Smooth muscle cell (in vitro differentiated cells): ENCODE data around the gene TICRR. TPM values are rescaled to one million over a fixed set of nuclear protein-coding genes. Genes with fewer than 3 reads are reported as not detected.

Source experiments
- DNase-seq: peaks from one replicate; lab custom pipeline; 2025; ENCODE audit not compliant: unreplicated experiment; lab: John Stamatoyannopoulos, UW
- H2AFZ ChIP-seq: fragments of 200-600 bp; sonication (generic); 2 replicates; pipeline ENCODE4 v1.6.0; 2016; ENCODE audit warnings: antibody characterized with exemption, low read depth, mild to moderate bottlenecking
- H3F3A ChIP-seq: fragments of 200-600 bp; sonication (generic); 2 replicates; pipeline ENCODE4 v1.6.0; 2017; ENCODE audit warnings: antibody characterized with exemption, low read depth
- H3K27ac ChIP-seq: fragments of 200-600 bp; sonication (generic); 2 replicates; pipeline ENCODE4 v1.5.1; 2016; ENCODE audit warnings: low read depth, mild to moderate bottlenecking
- H3K27me3 ChIP-seq: fragments of 200-600 bp; sonication (generic); 2 replicates; pipeline ENCODE4 v1.6.1; 2016; ENCODE audit warnings: low read depth, mild to moderate bottlenecking
- H3K36me3 ChIP-seq: fragments of 200-600 bp; sonication (generic); 2 replicates; pipeline ENCODE4 v1.5.1; 2016; ENCODE audit warnings: low read depth
- H3K4me1 ChIP-seq: fragments of 200-600 bp; sonication (generic); 2 replicates; pipeline ENCODE4 v1.5.1; 2016; ENCODE audit warnings: low read depth
- H3K4me2 ChIP-seq: fragments of 200-600 bp; sonication (generic); 2 replicates; pipeline ENCODE4 v1.6.0; 2016; ENCODE audit warnings: mild to moderate bottlenecking
- H3K4me3 ChIP-seq: fragments of 200-600 bp; sonication (generic); 2 replicates; pipeline ENCODE4 v1.5.1; 2016; ENCODE audit warnings: mild to moderate bottlenecking
- H3K79me2 ChIP-seq: fragments of 200-600 bp; sonication (generic); 2 replicates; pipeline ENCODE4 v1.6.0; 2016; ENCODE audit warnings: low read depth, mild to moderate bottlenecking
- H3K9ac ChIP-seq: fragments of 200-600 bp; sonication (generic); 2 replicates; pipeline ENCODE4 v1.6.0; 2016; ENCODE audit warnings: low read depth
- H3K9me3 ChIP-seq: fragments of 200-600 bp; sonication (generic); replicated peaks from 2 replicates; pipeline ENCODE4 v1.5.1; 2016; ENCODE audit warnings: low read depth
- H4K20me1 ChIP-seq: fragments of 200-600 bp; sonication (generic); 2 replicates; pipeline ENCODE4 v1.6.0; 2016; ENCODE audit warnings: low read depth
- CTCF ChIP-seq: fragments of 200-600 bp; sonication (generic); IDR thresholded peaks from 2 replicates; pipeline ENCODE4 v1.5.1; 2017; ENCODE audit warnings: borderline replicate concordance, mild to moderate bottlenecking, antibody characterized with exemption; ENCODE audit not compliant: insufficient read depth, poor library complexity, severe bottlenecking
- WGBS: methylation state at CpG from one replicate; pipeline ENCODE4 v1.1.7; 2016; ENCODE audit warnings: low lambda C conversion rate; 5-methylcytosine and 5-hydroxymethylcytosine counted together
- polyA plus RNA-seq: library from polyadenylated mRNA; unstranded; fragments of >200 nt; fragmentation: Nextera tagmentation; extraction: Ambion mirVana; gene quantifications from 2 replicates; pipeline ENCODE4 v1.2.1, GENCODE V29; 2016
- total RNA-seq: library from RNA; depleted of rRNA; stranded (reverse); fragments of >200 nt; gene quantifications from 2 replicates; pipeline ENCODE4 v1.2.3, GENCODE V29; 2014

TICRR gene
- total and polyA plus RNA-seq, 2 experiments from 2014 or later = 1.3 to 2.6 TPM

DNA sequence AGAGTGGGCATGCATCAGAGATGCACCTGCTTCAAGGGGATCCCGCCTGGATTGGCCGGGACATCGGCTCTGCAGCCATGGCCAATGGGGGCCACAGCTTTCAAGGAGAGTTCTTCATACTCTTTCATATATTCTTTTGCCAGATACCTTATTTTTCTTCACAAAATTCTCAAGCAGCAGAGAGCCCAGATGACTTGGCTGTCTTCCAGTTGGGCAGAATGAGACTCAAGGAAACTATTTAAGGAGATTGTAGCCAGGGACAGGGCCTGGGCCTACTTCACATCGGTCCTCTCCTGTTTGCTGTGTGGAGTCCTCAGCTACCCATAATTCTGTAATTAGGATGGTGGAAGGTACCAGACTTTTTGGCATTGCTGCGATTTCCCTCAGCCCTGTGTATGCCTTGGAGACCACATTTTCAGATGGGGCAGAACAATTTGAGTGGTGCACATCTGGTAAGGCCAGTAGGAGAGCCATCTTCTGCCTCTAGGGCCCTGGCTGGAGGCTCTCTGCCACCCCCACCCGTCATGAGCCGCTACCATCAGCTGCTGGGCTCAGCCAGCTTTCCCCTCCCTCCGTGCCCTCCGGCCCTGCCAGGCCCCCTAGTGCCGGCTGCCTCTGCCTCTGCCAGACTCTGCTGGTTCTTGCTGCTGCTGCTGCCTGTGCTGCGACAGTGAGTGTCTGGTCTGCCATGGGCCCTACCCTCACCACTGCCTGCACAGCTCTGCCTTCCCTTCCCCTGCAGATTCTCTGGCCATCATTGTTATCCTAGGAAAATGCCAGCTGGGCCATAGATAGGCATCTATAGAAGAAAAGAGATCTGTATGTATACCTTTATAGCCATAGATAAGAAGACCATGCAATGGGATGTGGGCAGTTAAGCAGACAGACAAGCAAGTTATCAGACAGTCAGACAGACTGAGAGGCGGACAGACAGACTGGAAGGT is 97.2 kb downstream of the TICRR start:
- Histone ChIP-seq H3K36me3 (no peaks in the 10 kb centered on the region), H3K27me3 (no peaks in the 10 kb centered on the region), H3K4me1 (no peaks in the 10 kb centered on the region), H3K9ac (no peak overlapping the region), H3K9me3 (no peaks in the 10 kb centered on the region), H2AFZ (no peak overlapping the region), H3K4me3 (no peak overlapping the region), H3F3A (no peaks in the 10 kb centered on the region), H4K20me1 (no peaks in the 10 kb centered on the region), H3K27ac (no peak overlapping the region), H3K79me2 (no peaks in the 10 kb centered on the region), H3K4me2 (no peak overlapping the region)
- TF ChIP-seq CTCF = no peak
- WGBS = 69% methylated on average over 12 of the region's 12 CpGs
- no peak for DNase-seq

DNA sequence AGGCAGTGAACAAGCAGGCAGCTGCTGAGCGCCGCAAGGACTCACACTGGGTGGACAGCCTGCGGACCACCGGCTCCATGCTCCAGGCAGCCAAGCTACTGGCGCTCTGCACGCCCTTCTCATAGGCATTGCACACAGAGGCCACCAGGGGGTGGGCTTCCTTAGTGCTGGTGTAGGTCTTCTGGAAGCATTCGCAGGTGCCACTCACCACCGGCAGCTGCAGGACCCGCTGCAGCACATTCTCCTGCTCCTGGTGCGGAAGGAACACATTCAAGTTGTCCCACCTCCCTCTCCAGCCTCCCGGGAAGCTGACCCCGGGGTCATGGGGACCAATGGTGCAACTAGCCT is 97.9 kb downstream of the TICRR start:
- peak; percentile 40 for TF ChIP-seq CTCF
- no peak overlapping the region for H3K27ac ChIP-seq
- no peak for DNase-seq
- no peaks in the 10 kb centered on the region for H3K27me3 ChIP-seq
- no peaks in the 10 kb centered on the region for H3K9me3 ChIP-seq
- 50% methylated on average over 12 of the region's 12 CpGs for WGBS
- H3K4me3 ChIP-seq = no peak overlapping the region
- H3K4me2 ChIP-seq = no peak overlapping the region
- no peaks in the 10 kb centered on the region for H3K79me2 ChIP-seq
- H4K20me1 ChIP-seq = no peaks in the 10 kb centered on the region
- no peaks in the 10 kb centered on the region for H3K36me3 ChIP-seq
- no peak overlapping the region for H3K9ac ChIP-seq
- H3K4me1 ChIP-seq = no peaks in the 10 kb centered on the region
- no peaks in the 10 kb centered on the region for H3F3A ChIP-seq
- H2AFZ ChIP-seq = no peak overlapping the region

- H3K27ac ChIP-seq = no peak overlapping the region
- no peaks in the 10 kb centered on the region for H3F3A ChIP-seq
- DNase-seq = no peak
- H3K36me3 ChIP-seq = no peaks in the 10 kb centered on the region
- no peaks in the 10 kb centered on the region for H3K79me2 ChIP-seq
- H3K4me2 ChIP-seq = no peak overlapping the region
- TF ChIP-seq CTCF = no peak
- no peaks in the 10 kb centered on the region for H4K20me1 ChIP-seq
- WGBS = 90% methylated on average over 4 of the region's 4 CpGs
- no peak overlapping the region for H3K9ac ChIP-seq
- no peaks in the 10 kb centered on the region for H3K27me3 ChIP-seq
- H3K9me3 ChIP-seq = no peaks in the 10 kb centered on the region
- H2AFZ ChIP-seq = no peak overlapping the region
- H3K4me3 ChIP-seq = no peak overlapping the region
- H3K4me1 ChIP-seq = no peaks in the 10 kb centered on the region
These were observed 99.3 kb downstream of the TICRR start for GRCh38 chr15:89674526-89674925.

- H3K79me2 ChIP-seq = no peaks in the 10 kb centered on the region
- H3K9ac ChIP-seq = no peak overlapping the region
- no peak for DNase-seq
- no peak overlapping the region for H2AFZ ChIP-seq
- H3K36me3 ChIP-seq = no peaks in the 10 kb centered on the region
- no peaks in the 10 kb centered on the region for H3K4me1 ChIP-seq
- no peak overlapping the region for H3K4me3 ChIP-seq
- no peaks in the 10 kb centered on the region for H3F3A ChIP-seq
- H3K27ac ChIP-seq = no peak overlapping the region
- no peaks in the 10 kb centered on the region for H4K20me1 ChIP-seq
- H3K4me2 ChIP-seq = no peak overlapping the region
- TF ChIP-seq CTCF = no peak
- 89% methylated on average over 6 of the region's 6 CpGs for WGBS
- H3K27me3 ChIP-seq = no peaks in the 10 kb centered on the region
- no peaks in the 10 kb centered on the region for H3K9me3 ChIP-seq
These were observed 100.3 kb downstream of the TICRR start for GRCh38 chr15:89675606-89676005.
